BJ (cell line): ENCODE data around the gene LRP5. TPM values are rescaled to one million over a fixed set of nuclear protein-coding genes. Genes with fewer than 3 reads are reported as not detected.
A peak's percentile ranks its signal among the peaks of the same experiment; 100 is the strongest.
"Not testable (repeated sequence)": the region's sequence is repeated elsewhere in the genome, so short reads cannot be mapped to it uniquely, and the experiment has no call there.

Experiments used
- CTCF ChIA-PET: fragments of 350-600 bp; formaldehyde crosslinking; extraction: SDS; loops from one replicate; lab custom pipeline; 2021; ENCODE audit warnings: antibody characterized with exemption, inconsistent platforms; lab: Yijun Ruan, JAX
- POLR2A ChIA-PET: fragments of 300-600 bp; sonication (Branson Sonifier 250); formaldehyde crosslinking; extraction: SDS; loops from one replicate; lab custom pipeline; 2021; ENCODE audit warnings: antibody characterized with exemption; lab: Charles Lee
- DNase-seq: peaks from one replicate; pipeline ENCODE4 v3.0.0-alpha.2; 2011; ENCODE audit warnings: low read depth
- H3K27me3 ChIP-seq: 2 replicates; pipeline ENCODE4 v1.6.0; 2011; ENCODE audit warnings: low read length; ENCODE audit not compliant: control insufficient read depth, insufficient read depth
- H3K36me3 ChIP-seq: 2 replicates; pipeline ENCODE4 v1.5.1; 2011; ENCODE audit warnings: low read length; ENCODE audit not compliant: control insufficient read depth, insufficient read depth
- H3K4me3 ChIP-seq: 2 replicates; pipeline ENCODE4 v1.5.1; 2011; ENCODE audit warnings: low read depth, mild to moderate bottlenecking, control low read depth, low read length
- CTCF ChIP-seq: IDR thresholded peaks from 2 replicates; pipeline ENCODE4 v1.5.1; 2011; ENCODE audit warnings: low read depth, mild to moderate bottlenecking, control low read depth, inconsistent platforms, low read length, moderate library complexity; ENCODE audit not compliant: insufficient read depth
- polyA plus RNA-seq: library from polyadenylated mRNA; depleted of rRNA; stranded (reverse); fragments of >200 nt; gene quantifications from 2 replicates; pipeline ENCODE4 v1.2.3, GENCODE V29; 2011

The LRP5 gene
- polyA plus RNA-seq, 1 experiment, result 11.5 TPM

GRCh38 chr11:68445531-68446035, 133.2 kb downstream of the LRP5 start:
- ChIA-PET POLR2A (no interaction called here), CTCF (no interaction called here)
- TF ChIP-seq CTCF, result no peak
- Histone ChIP-seq H3K36me3 (peaks cover 7% of the 10 kb centered on the region), H3K27me3 (no peaks in the 10 kb centered on the region), H3K4me3 (no peak overlapping the region)
- DNase-seq, result no peak

GRCh38 chr11:68446046-68446725, 133.8 kb downstream of the LRP5 start:
- ChIA-PET POLR2A (no interaction called here), CTCF (interaction anchor here (0.7 to 2.8 kb wide), 4 partner anchors 189 to 237 kb away, joined by 4 to 13 read pairs (median 4); no protein-coding TSS in a partner anchor)
- H3K4me3 ChIP-seq, result no peak overlapping the region
- H3K27me3 ChIP-seq, result no peaks in the 10 kb centered on the region
- DNase-seq, result no peak
- H3K36me3 ChIP-seq, result peaks cover 7% of the 10 kb centered on the region
- TF ChIP-seq CTCF, result no peak

- ChIA-PET POLR2A (no interaction called here), CTCF (interaction anchor here (1.0 to 2.8 kb wide), 6 partner anchors 8 to 238 kb away, joined by 3 to 13 read pairs (median 4); no protein-coding TSS in a partner anchor)
- Histone ChIP-seq H3K36me3 (peaks cover 7% of the 10 kb centered on the region), H3K4me3 (no peak overlapping the region), H3K27me3 (no peaks in the 10 kb centered on the region)
- no peak for DNase-seq
- TF ChIP-seq CTCF, result peak; percentile 91
Observed at GRCh38 chr11:68447015-68447801, 134.8 kb downstream of the LRP5 start.

GRCh38 chr11:68447914-68448313, 135.5 kb downstream of the LRP5 start:
- DNase-seq, H3K27me3 ChIP-seq, POLR2A ChIA-PET, H3K4me3 ChIP-seq, H3K36me3 ChIP-seq: not testable (repeated sequence)
- CTCF ChIA-PET, result interaction anchor here (1.0 to 2.8 kb wide), 6 partner anchors 8 to 239 kb away, joined by 3 to 13 read pairs (median 4); no protein-coding TSS in a partner anchor

GRCh38 chr11:68448604-68449011, 136.2 kb downstream of the LRP5 start:
- Histone ChIP-seq H3K4me3 (no peak overlapping the region), H3K36me3 (peaks cover 7% of the 10 kb centered on the region), H3K27me3 (no peaks in the 10 kb centered on the region)
- TF ChIP-seq CTCF, result no peak
- POLR2A ChIA-PET, result no interaction called here
- CTCF ChIA-PET, result interaction anchor here (0.9 to 2.8 kb wide), 5 partner anchors 7 to 238 kb away, joined by 3 to 13 read pairs (median 4); no protein-coding TSS in a partner anchor
- DNase-seq, result no peak
